Naive thymus-derived CD4-positive, alpha-beta T cell (primary cell): ENCODE data around the gene WSCD2. TPM values are rescaled to one million over a fixed set of nuclear protein-coding genes. Genes with fewer than 3 reads are reported as not detected.

ENCODE experiments used
- ATAC-seq: fragments of 150-1000 bp; cut with Tn5 transposase; 2 replicates; pipeline ENCODE4 v1.10.0; 2021; ENCODE audit warnings: mild to moderate bottlenecking, moderate library complexity
- CTCF ChIA-PET: fragments of 350-600 bp; sonication (Branson Sonifier 250); formaldehyde crosslinking; loops from one replicate; lab custom pipeline; 2021; ENCODE audit warnings: antibody characterized with exemption; lab: Charles Lee
- POLR2A ChIA-PET: fragments of 350-600 bp; sonication (Branson Sonifier 250); formaldehyde crosslinking; loops from one replicate; lab custom pipeline; 2021; ENCODE audit warnings: antibody characterized with exemption, inconsistent platforms; lab: Charles Lee
- DNase-seq, 9 donors: peaks; one replicate each; pipeline versions ENCODE4 v3.0.0 to v3.0.0-alpha.2; 2020 to 2022; ENCODE audit warnings: mixed read lengths in 1 of 9
- H3K27ac ChIP-seq: one replicate; pipeline ENCODE4 v1.7.0; 2013; ENCODE audit warnings: mild to moderate bottlenecking, low read depth, low read length, moderate library complexity
- H3K27me3 ChIP-seq, 2 donors: one replicate each; pipeline ENCODE4 v1.7.0; 2013; ENCODE audit warnings: low read length in 2 of 2, mild to moderate bottlenecking in 2 of 2, moderate library complexity in 2 of 2; ENCODE audit not compliant: control insufficient read depth in 2 of 2, insufficient read depth in 2 of 2
- H3K36me3 ChIP-seq, 3 experiments: 1 replicate in 2 of 3; 2 replicates in 1 of 3; pipeline ENCODE4 v1.7.0; 2013; ENCODE audit warnings: low read length in 3 of 3, mild to moderate bottlenecking in 3 of 3, moderate library complexity in 1 of 3; ENCODE audit not compliant: insufficient read depth in 3 of 3, control insufficient read depth in 2 of 3
- H3K4me1 ChIP-seq, 2 donors: one replicate each; pipeline ENCODE4 v1.7.0; 2013; ENCODE audit warnings: low read length in 2 of 2, mild to moderate bottlenecking in 2 of 2, moderate library complexity in 1 of 2; ENCODE audit not compliant: control insufficient read depth in 2 of 2, insufficient read depth in 2 of 2
- H3K4me3 ChIP-seq: 2 replicates; pipeline ENCODE4 v1.7.0; 2013; ENCODE audit warnings: mild to moderate bottlenecking, low read length
- H3K9me3 ChIP-seq, 3 experiments: 1 replicate in 2 of 3; 2 replicates in 1 of 3; pipeline ENCODE4 v1.7.0; 2013; ENCODE audit warnings: low read length in 3 of 3; ENCODE audit not compliant: control insufficient read depth in 2 of 3
- H3K27ac Mint-ChIP-seq, 9 donors: one replicate each; pipeline ENCODE4 v1.8.0; 2020 to 2022; ENCODE audit warnings: mixed read lengths in 9 of 9, mild to moderate bottlenecking in 8 of 9, moderate library complexity in 5 of 9, inconsistent platforms in 2 of 9
- H3K27me3 Mint-ChIP-seq, 5 donors: one replicate each; pipeline ENCODE4 v1.8.0; 2021 to 2022; ENCODE audit warnings: mixed read lengths in 5 of 5, mild to moderate bottlenecking in 1 of 5
- H3K36me3 Mint-ChIP-seq, 5 donors: one replicate each; pipeline ENCODE4 v1.8.0; 2020 to 2022; ENCODE audit warnings: mixed read lengths in 5 of 5, mild to moderate bottlenecking in 3 of 5, inconsistent platforms in 1 of 5
- H3K4me1 Mint-ChIP-seq, 7 donors: one replicate each; pipeline ENCODE4 v1.8.0; 2020 to 2022; ENCODE audit warnings: mixed read lengths in 7 of 7, mild to moderate bottlenecking in 3 of 7, inconsistent platforms in 1 of 7
- H3K4me3 Mint-ChIP-seq, 10 donors: one replicate each; pipeline ENCODE4 v1.8.0; 2020 to 2022; ENCODE audit warnings: mild to moderate bottlenecking in 10 of 10, mixed read lengths in 10 of 10, moderate library complexity in 6 of 10, inconsistent platforms in 2 of 10
- H3K9me3 Mint-ChIP-seq, 11 donors: one replicate each; pipeline ENCODE4 v1.8.0; 2020 to 2022; ENCODE audit warnings: mixed read lengths in 11 of 11, mild to moderate bottlenecking in 4 of 11, inconsistent platforms in 1 of 11, moderate library complexity in 1 of 11
- intact Hi-C, 2 donors: fragments of 100-400 bp; cut with micrococcal nuclease; formaldehyde crosslinking; loops; one replicate each; pipeline ENCODE4 v1.15.1; 2023
- polyA plus RNA-seq, 2 donors: library from polyadenylated mRNA; unstranded; fragments of 300-500 nt; fragmentation: Illumina TruSeq; gene quantifications; one replicate each; pipeline ENCODE4 v1.2.3, GENCODE V29; 2021
- total RNA-seq, 6 experiments: library from RNA in 5 of 6; stranded (reverse) in 5 of 6; gene quantifications; 1 replicate in 5 of 6; 2 replicates in 1 of 6; pipeline ENCODE4 v1.2.3 and lab custom pipeline; 2021 to 2026

The WSCD2 gene
- total and polyA plus RNA-seq, 7 experiments from 2014 or later: not detected

GRCh38 chr12:108141600-108142130 is 12.6 kb downstream of the WSCD2 start:
- POLR2A ChIA-PET: no interaction called here
- peaks cover 0 to 49% (median 8%) of the 10 kb centered on the region in 5 donors for H3K27me3 Mint-ChIP-seq

GRCh38 chr12:108143144-108143543 is 14.1 kb downstream of the WSCD2 start:
- Histone ChIP-seq H3K27ac (no peak overlapping the region), H3K9me3 (no peaks in the 10 kb centered on the region), H3K36me3 (no peaks in the 10 kb centered on the region), H3K27me3 (no peaks in the 10 kb centered on the region), H3K4me1 (no peaks in the 10 kb centered on the region), H3K4me3 (no peak overlapping the region)
- intact Hi-C loops: no loop called here
- Mint-ChIP-seq H3K27me3 (peaks cover 3 to 59% (median 12%) of the 10 kb centered on the region in 5 donors), H3K4me3 (no peak overlapping the region), H3K27ac (no peak overlapping the region), H3K4me1 (no peaks in the 10 kb centered on the region), H3K9me3 (peaks cover 0 to 8% (median 0%) of the 10 kb centered on the region in 11 donors), H3K36me3 (peaks cover 0 to 6% (median 0%) of the 10 kb centered on the region in 5 donors)
- POLR2A ChIA-PET: no interaction called here
- no peak for ATAC-seq
- no peak for DNase-seq
- CTCF ChIA-PET: no interaction called here

More at GRCh38 chr12:108141600-108142130, 12.6 kb downstream of the WSCD2 start:
- H3K27ac Mint-ChIP-seq: no peak overlapping the region
- no peaks in the 10 kb centered on the region for H3K36me3 ChIP-seq
- H3K36me3 Mint-ChIP-seq: peaks cover 0 to 6% (median 0%) of the 10 kb centered on the region in 5 donors
- ATAC-seq (no peak), DNase-seq (no peak)
- intact Hi-C loops: no loop called here
- no peaks in the 10 kb centered on the region for H3K9me3 ChIP-seq
- peaks cover 0 to 8% (median 0%) of the 10 kb centered on the region in 11 donors for H3K9me3 Mint-ChIP-seq
- H3K4me3 Mint-ChIP-seq: no peak overlapping the region
- H3K4me1 ChIP-seq: no peaks in the 10 kb centered on the region
- no peaks in the 10 kb centered on the region for H3K4me1 Mint-ChIP-seq
- no peak overlapping the region for H3K27ac ChIP-seq
- CTCF ChIA-PET: no interaction called here
- H3K27me3 ChIP-seq: no peaks in the 10 kb centered on the region
- no peak overlapping the region for H3K4me3 ChIP-seq

GRCh38 chr12:108144080-108144479 is 15.0 kb downstream of the WSCD2 start:
- Mint-ChIP-seq H3K36me3 (peaks cover 0 to 6% (median 0%) of the 10 kb centered on the region in 5 donors), H3K27me3 (peaks cover 3 to 67% (median 13%) of the 10 kb centered on the region in 5 donors), H3K4me3 (no peak overlapping the region), H3K4me1 (no peaks in the 10 kb centered on the region), H3K27ac (no peak overlapping the region), H3K9me3 (peaks cover 0 to 8% (median 0%) of the 10 kb centered on the region in 11 donors)
- CTCF ChIA-PET: no interaction called here
- DNase-seq (no peak), ATAC-seq (no peak)
- no peak overlapping the region for H3K27ac ChIP-seq
- intact Hi-C loops: no loop called here
- POLR2A ChIA-PET: no interaction called here
- no peaks in the 10 kb centered on the region for H3K27me3 ChIP-seq
- H3K4me3 ChIP-seq: no peak overlapping the region
- H3K9me3 ChIP-seq: no peaks in the 10 kb centered on the region
- H3K4me1 ChIP-seq: no peaks in the 10 kb centered on the region
- no peaks in the 10 kb centered on the region for H3K36me3 ChIP-seq

- peaks cover 0 to 6% (median 0%) of the 10 kb centered on the region in 5 donors for H3K36me3 Mint-ChIP-seq
- ChIA-PET CTCF (no interaction called here), POLR2A (no interaction called here)
- no peaks in the 10 kb centered on the region for H3K4me1 Mint-ChIP-seq
- H3K9me3 Mint-ChIP-seq: peaks cover 0 to 8% (median 0%) of the 10 kb centered on the region in 11 donors
- no peak for DNase-seq
- Histone ChIP-seq H3K4me1 (no peaks in the 10 kb centered on the region), H3K4me3 (no peak overlapping the region), H3K36me3 (no peaks in the 10 kb centered on the region), H3K27me3 (no peaks in the 10 kb centered on the region), H3K27ac (no peak overlapping the region), H3K9me3 (no peaks in the 10 kb centered on the region)
- intact Hi-C loops: no loop called here
- H3K27ac Mint-ChIP-seq: no peak overlapping the region
- H3K4me3 Mint-ChIP-seq: no peak overlapping the region
- ATAC-seq: no peak
- peaks cover 3 to 74% (median 17%) of the 10 kb centered on the region in 5 donors for H3K27me3 Mint-ChIP-seq
These were observed 15.9 kb downstream of the WSCD2 start for GRCh38 chr12:108145011-108145410.

- peaks cover 0 to 8% (median 0%) of the 10 kb centered on the region in 11 donors for H3K9me3 Mint-ChIP-seq
- no peaks in the 10 kb centered on the region for H3K4me1 ChIP-seq
- H3K27me3 ChIP-seq: no peaks in the 10 kb centered on the region
- intact Hi-C loops: no loop called here
- DNase-seq: no peak
- H3K27me3 Mint-ChIP-seq: peaks cover 6 to 80% (median 24%) of the 10 kb centered on the region in 5 donors
- H3K9me3 ChIP-seq: no peaks in the 10 kb centered on the region
- no peak overlapping the region for H3K27ac Mint-ChIP-seq
- POLR2A ChIA-PET: no interaction called here
- no peaks in the 10 kb centered on the region for H3K36me3 ChIP-seq
- H3K4me3 ChIP-seq: no peak overlapping the region
- no peak overlapping the region for H3K27ac ChIP-seq
- CTCF ChIA-PET: no interaction called here
- no peaks in the 10 kb centered on the region for H3K4me1 Mint-ChIP-seq
- H3K4me3 Mint-ChIP-seq: peak overlapping the region in 1 of 10 donors; percentile 14
- peaks cover 0 to 6% (median 0%) of the 10 kb centered on the region in 5 donors for H3K36me3 Mint-ChIP-seq
- no peak for ATAC-seq
These were observed 17.2 kb downstream of the WSCD2 start for GRCh38 chr12:108146035-108146893.

- no peaks in the 10 kb centered on the region for H3K4me1 Mint-ChIP-seq
- Histone ChIP-seq H3K9me3 (no peaks in the 10 kb centered on the region), H3K4me3 (no peak overlapping the region), H3K27me3 (no peaks in the 10 kb centered on the region), H3K36me3 (no peaks in the 10 kb centered on the region), H3K4me1 (no peaks in the 10 kb centered on the region), H3K27ac (no peak overlapping the region)
- CTCF ChIA-PET: no interaction called here
- no peak overlapping the region for H3K4me3 Mint-ChIP-seq
- intact Hi-C loops: no loop called here
- peaks cover 0 to 8% (median 0%) of the 10 kb centered on the region in 11 donors for H3K9me3 Mint-ChIP-seq
- DNase-seq: no peak
- POLR2A ChIA-PET: no interaction called here
- peaks cover 0 to 6% (median 0%) of the 10 kb centered on the region in 5 donors for H3K36me3 Mint-ChIP-seq
- no peak for ATAC-seq
- H3K27ac Mint-ChIP-seq: no peak overlapping the region
- peaks cover 6 to 81% (median 29%) of the 10 kb centered on the region in 5 donors for H3K27me3 Mint-ChIP-seq
These were observed 18.2 kb downstream of the WSCD2 start for GRCh38 chr12:108147279-108147678.
